ENCODE measurements around the gene PTPN2.

GRCh38 chr18:12863687-12864216 lies 20.3 kb downstream of the PTPN2 start:
- no peak for TF ChIP-seq CTCF (conservative IDR thresholded peaks at IDR 0.05; ENCODE audit: low read depth, low read length)
- TF ChIP-seq EZH2phosphoT487 (IDR thresholded peaks at IDR 0.05; ENCODE audit: borderline replicate concordance, low read length): no peak
